IMR-90 (cell line): Measurements from ENCODE around the gene MSI2.

Source experiments
- CHD1 ChIP-seq: IDR thresholded peaks from 2 replicates; pipeline ENCODE4 v1.6.1; 2012; ENCODE audit warnings: low read depth, low read length, improper control_type of control experiment
- RAD21 ChIP-seq: IDR thresholded peaks from 2 replicates; pipeline ENCODE4 v1.6.1; 2012; ENCODE audit warnings: low read length, improper control_type of control experiment
- TF ChIP-seq, protein P1 (sequence below): conservative IDR thresholded peaks from 2 replicates; pipeline ENCODE4 v1.5.1; 2012; ENCODE audit warnings: mild to moderate bottlenecking, low read depth, low read length, improper control_type of control experiment

DNA sequence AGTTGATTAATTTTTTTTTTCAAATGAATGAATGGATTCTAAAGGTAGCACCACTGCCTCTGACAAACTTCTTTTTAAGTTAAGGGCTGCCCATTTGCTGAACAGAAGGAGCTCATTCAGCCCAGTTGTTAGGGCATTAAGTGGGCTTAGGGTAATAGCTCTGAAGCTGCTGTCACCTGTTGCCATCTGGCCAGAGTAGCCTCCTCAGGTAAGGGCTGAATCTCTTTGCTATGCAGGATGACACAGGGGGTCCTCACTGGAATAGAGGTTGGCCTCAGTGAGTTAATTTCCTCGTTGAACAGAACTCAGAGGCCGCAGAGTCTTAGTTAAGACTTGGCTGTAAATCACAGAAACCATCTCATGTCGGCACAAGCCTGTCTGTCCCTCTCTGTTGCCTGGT is 255.9 kb downstream of the MSI2 start:
- TF ChIP-seq RAD21 (no peak), CHD1 (no peak)
- TF ChIP-seq, protein P1, sequence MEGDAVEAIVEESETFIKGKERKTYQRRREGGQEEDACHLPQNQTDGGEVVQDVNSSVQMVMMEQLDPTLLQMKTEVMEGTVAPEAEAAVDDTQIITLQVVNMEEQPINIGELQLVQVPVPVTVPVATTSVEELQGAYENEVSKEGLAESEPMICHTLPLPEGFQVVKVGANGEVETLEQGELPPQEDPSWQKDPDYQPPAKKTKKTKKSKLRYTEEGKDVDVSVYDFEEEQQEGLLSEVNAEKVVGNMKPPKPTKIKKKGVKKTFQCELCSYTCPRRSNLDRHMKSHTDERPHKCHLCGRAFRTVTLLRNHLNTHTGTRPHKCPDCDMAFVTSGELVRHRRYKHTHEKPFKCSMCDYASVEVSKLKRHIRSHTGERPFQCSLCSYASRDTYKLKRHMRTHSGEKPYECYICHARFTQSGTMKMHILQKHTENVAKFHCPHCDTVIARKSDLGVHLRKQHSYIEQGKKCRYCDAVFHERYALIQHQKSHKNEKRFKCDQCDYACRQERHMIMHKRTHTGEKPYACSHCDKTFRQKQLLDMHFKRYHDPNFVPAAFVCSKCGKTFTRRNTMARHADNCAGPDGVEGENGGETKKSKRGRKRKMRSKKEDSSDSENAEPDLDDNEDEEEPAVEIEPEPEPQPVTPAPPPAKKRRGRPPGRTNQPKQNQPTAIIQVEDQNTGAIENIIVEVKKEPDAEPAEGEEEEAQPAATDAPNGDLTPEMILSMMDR: no peak
